ENCODE measurements around the gene DMRTC2.

Gene DMRTC2

DNA sequence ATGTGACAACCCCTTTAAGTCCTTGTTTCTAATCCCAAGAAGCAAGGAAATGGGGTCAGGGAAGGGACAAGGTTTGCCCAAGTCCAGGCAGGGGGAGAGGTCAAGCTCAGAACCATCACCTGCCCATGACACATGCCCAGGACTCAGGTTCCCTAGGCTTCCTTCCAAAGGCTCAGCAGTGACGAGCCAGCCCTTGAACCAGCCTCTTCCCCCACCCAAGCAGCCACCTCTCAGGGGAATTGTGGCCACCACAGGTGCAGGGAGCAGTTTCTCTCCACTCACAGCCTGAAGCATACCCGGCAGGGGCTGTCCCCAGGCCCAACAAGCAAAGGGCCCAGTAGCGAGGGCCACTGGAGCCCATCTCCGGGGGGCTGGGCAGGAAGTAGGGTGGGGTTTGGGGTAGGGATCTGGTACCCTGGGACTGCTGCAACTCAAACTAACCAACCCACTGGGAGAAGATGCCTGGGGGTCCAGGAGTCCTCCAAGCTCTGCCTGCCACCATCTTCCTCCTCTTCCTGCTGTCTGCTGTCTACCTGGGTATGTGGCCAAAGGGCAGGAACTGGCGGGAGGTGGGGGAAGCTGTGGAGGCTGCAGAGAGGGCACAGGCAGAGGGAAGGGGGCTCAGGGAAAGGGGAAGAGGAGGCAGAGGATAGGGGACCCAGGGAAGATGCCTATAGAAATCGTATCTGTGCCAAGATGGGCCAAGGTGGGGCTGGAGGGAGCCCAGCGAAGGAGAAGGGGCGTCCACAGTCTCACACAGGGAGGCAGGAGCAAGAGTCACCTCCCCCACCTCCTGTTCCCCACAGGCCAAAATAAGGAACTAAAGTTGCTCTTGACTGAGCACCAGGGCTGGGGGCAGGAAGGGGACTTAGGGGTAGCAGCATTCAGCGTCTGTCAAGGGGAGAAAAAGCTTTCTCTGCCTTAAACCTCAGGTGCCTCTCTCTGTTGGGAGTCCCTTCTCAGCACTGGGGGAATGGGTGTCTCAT is 32.3 kb downstream of the DMRTC2 start, which contains the start of gene CD79A:
Gene CD79A (plus strand): TSS at position 433 of the 986 bp plus-strand sequence. CDS start 26 bp downstream, at position 459.
- peak within 1 kb of the TSS; percentile 89 for H3K27ac ChIP-seq

DNA sequence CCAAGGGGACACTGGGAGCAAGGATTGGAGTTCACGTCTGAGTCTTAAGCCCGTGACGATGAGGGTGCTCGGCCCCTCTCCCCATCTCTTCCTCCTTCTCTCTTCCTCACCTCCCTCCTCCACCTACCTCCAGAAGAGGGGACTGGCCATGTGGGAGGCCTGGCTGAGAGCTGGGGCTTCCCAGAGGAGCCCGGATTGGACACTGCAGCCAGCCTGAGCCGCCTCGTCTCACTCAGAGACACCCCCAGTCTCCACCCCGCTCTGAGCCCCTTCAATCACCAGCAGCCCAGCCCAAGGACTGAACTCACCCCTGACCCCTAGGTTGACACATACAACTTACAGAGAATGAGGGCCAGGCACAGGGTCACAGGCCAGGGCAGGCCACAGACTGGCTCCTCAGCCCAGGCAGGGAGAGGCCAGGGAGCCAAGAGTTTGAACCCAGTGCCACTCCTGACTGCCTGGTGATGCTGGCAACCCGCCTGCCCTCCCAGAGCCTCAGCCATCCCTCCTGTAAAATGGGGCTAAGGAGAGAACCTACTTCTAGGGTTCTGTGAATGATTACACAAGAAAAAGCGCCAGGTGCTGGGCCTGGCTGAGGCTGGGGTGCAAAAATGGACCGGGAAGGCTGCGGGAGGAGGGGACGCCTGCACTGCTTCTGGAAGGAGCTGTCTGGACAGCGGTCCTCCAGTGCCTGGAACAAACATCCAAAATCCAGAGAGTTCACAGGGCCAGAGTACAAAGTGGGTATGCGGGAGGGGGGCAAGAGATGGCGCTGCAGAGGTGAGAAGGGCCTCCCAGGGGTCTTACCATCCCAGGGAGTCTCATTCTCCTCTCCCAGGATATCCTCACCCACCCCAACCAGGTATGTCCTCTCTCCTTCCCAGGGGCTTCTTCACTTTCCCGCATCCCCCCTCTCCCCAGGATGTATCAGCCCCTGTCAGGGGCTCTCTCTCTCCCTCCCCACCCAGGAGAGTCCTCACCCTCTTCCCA is 33.4 kb downstream of the DMRTC2 start:
- H3K27me3 ChIP-seq = no peaks in the 10 kb centered on the region
- peak overlapping the region; percentile 37 to 49 for H3K4me3 ChIP-seq (ENCODE audit: low read depth in 1 of 2, low read length in 1 of 2)
- H3K27ac ChIP-seq = peak overlapping the region; percentile 89
- H3K9me3 ChIP-seq = no peaks in the 10 kb centered on the region
- no peaks in the 10 kb centered on the region for H3K36me3 ChIP-seq
- no peak for TF ChIP-seq CTCF (IDR thresholded peaks at IDR 0.05)
- H3K4me1 ChIP-seq (ENCODE audit: control insufficient read depth in 1 of 2, insufficient read depth in 1 of 2, low read depth in 1 of 2, low read length in 1 of 2) = peaks cover 77 to 78% of the 10 kb centered on the region in 2 experiments

More for the DNA sequence above, 32.3 kb downstream of the DMRTC2 start, which contains the start of gene CD79A:
- TF ChIP-seq CTCF (IDR thresholded peaks at IDR 0.05) = peak; percentile 22
- no peaks in the 10 kb centered on the region for H3K36me3 ChIP-seq
- H3K9me3 ChIP-seq = no peaks in the 10 kb centered on the region
- peaks cover 82 to 83% of the 10 kb centered on the region in 2 experiments for H3K4me1 ChIP-seq (ENCODE audit: control insufficient read depth in 1 of 2, insufficient read depth in 1 of 2, low read depth in 1 of 2, low read length in 1 of 2)
- peak within 1 kb of the TSS; percentile 37 to 49 for H3K4me3 ChIP-seq (ENCODE audit: low read depth in 1 of 2, low read length in 1 of 2)
- H3K27me3 ChIP-seq = no peaks in the 10 kb centered on the region

GRCh38 chr19:41879080-41879479 is 34.2 kb downstream of the DMRTC2 start:
- no peak for TF ChIP-seq CTCF (IDR thresholded peaks at IDR 0.05)
- Histone ChIP-seq H3K27me3 (no peaks in the 10 kb centered on the region), H3K27ac (peak overlapping the region; percentile 97), H3K4me3 (ENCODE audit: low read depth in 1 of 2, low read length in 1 of 2) (no peak overlapping the region), H3K36me3 (no peaks in the 10 kb centered on the region), H3K4me1 (ENCODE audit: control insufficient read depth in 1 of 2, insufficient read depth in 1 of 2, low read depth in 1 of 2, low read length in 1 of 2) (peaks cover 70 to 76% of the 10 kb centered on the region in 2 experiments), H3K9me3 (no peaks in the 10 kb centered on the region)

- Histone ChIP-seq H3K9me3 (no peaks in the 10 kb centered on the region), H3K27ac (peak overlapping the region; percentile 97), H3K4me1 (ENCODE audit: control insufficient read depth in 1 of 2, insufficient read depth in 1 of 2, low read depth in 1 of 2, low read length in 1 of 2) (peaks cover 75 to 78% of the 10 kb centered on the region in 2 experiments), H3K27me3 (no peaks in the 10 kb centered on the region), H3K36me3 (peaks cover under 1% of the 10 kb centered on the region), H3K4me3 (ENCODE audit: low read depth in 1 of 2, low read length in 1 of 2) (no peak overlapping the region)
- no peak for TF ChIP-seq CTCF (IDR thresholded peaks at IDR 0.05)
These were observed 35.0 kb downstream of the DMRTC2 start for GRCh38 chr19:41879670-41880328.

DNA sequence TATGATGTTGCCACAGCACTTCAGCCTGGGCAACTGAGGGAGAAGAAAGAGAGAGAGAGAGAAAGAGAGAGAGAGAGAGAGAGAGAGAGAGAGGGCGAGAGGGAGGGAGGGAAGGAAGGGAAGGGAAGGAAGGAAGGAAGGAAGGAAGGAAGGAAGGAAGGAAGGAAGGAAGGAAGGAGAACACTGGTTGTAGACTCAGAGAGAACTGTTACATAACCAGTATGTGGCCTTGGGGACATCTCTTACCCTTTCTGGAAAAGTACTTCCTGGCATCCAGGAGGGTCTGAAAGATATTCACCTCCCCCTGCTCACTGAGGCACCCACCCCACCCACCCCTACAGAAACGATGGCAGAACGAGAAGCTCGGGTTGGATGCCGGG is 35.5 kb downstream of the DMRTC2 start:
- Histone ChIP-seq H3K4me3 (ENCODE audit: low read depth in 1 of 2, low read length in 1 of 2) (no peak overlapping the region), H3K27ac (peak overlapping the region; percentile 97), H3K4me1 (ENCODE audit: control insufficient read depth in 1 of 2, insufficient read depth in 1 of 2, low read depth in 1 of 2, low read length in 1 of 2) (peaks cover 80 to 83% of the 10 kb centered on the region in 2 experiments), H3K36me3 (peaks cover 5% of the 10 kb centered on the region), H3K9me3 (no peaks in the 10 kb centered on the region), H3K27me3 (no peaks in the 10 kb centered on the region)
- no peak for TF ChIP-seq CTCF (IDR thresholded peaks at IDR 0.05)

Measured in neutrophil (primary cell).